Spleen (tissue), 11 donors: ENCODE measurements around the gene PEPD. TPM values are rescaled to one million over a fixed set of nuclear protein-coding genes. Genes with fewer than 3 reads are reported as not detected.

ENCODE experiments used
- DNase-seq: peaks from one replicate; pipeline ENCODE4 v3.0.0-alpha.2; 2020
- H3K27ac ChIP-seq, 8 donors: fragments of 200-600 bp; sonication (generic) in 7 of 8; 1 replicate in 4 of 8; 2 replicates in 4 of 8; pipeline versions ENCODE4 v1.5.0 to v1.8.0; 2016 to 2021; ENCODE audit warnings: inconsistent platforms in 4 of 8, mild to moderate bottlenecking in 4 of 8, moderate library complexity in 1 of 8
- H3K27me3 ChIP-seq, 7 donors: fragments of 200-600 bp; sonication (generic) in 6 of 7; replicated peaks in 1 of 7; 1 replicate in 4 of 7; 2 replicates in 3 of 7; pipeline versions ENCODE4 v1.5.0 to v1.8.0; 2016 to 2021; ENCODE audit warnings: inconsistent platforms in 3 of 7, mild to moderate bottlenecking in 1 of 7
- H3K36me3 ChIP-seq, 6 donors: fragments of 200-600 bp; sonication (generic) in 5 of 6; 1 replicate in 4 of 6; 2 replicates in 2 of 6; pipeline versions ENCODE4 v1.5.0 to v1.8.0; 2016 to 2021; ENCODE audit warnings: inconsistent platforms in 2 of 6
- H3K4me1 ChIP-seq, 6 donors: fragments of 200-600 bp; sonication (generic) in 5 of 6; 1 replicate in 3 of 6; 2 replicates in 3 of 6; pipeline versions ENCODE4 v1.5.0 to v1.8.0; 2016 to 2021; ENCODE audit warnings: inconsistent platforms in 3 of 6
- H3K4me3 ChIP-seq, 8 donors: fragments of 200-600 bp; sonication (generic) in 7 of 8; 1 replicate in 4 of 8; 2 replicates in 4 of 8; pipeline versions ENCODE4 v1.5.0 to v1.8.0; 2016 to 2021; ENCODE audit warnings: inconsistent platforms in 4 of 8, mild to moderate bottlenecking in 4 of 8, moderate library complexity in 2 of 8
- H3K9me3 ChIP-seq, 8 donors: fragments of 200-600 bp; sonication (generic) in 7 of 8; 1 replicate in 4 of 8; 2 replicates in 4 of 8; pipeline versions ENCODE4 v1.5.0 to v1.8.0; 2016 to 2021; ENCODE audit warnings: inconsistent platforms in 4 of 8
- CTCF ChIP-seq, 11 experiments: fragments of 200-600 bp in 7 of 11; fragments of 450-650 bp in 4 of 11; sonication (generic) in 4 of 11; IDR thresholded peaks in 8 of 11; conservative IDR thresholded peaks in 3 of 11; 1 replicate in 7 of 11; 2 replicates in 4 of 11; pipeline versions ENCODE4 v1.4.0 to v1.8.0; 2016 to 2021; ENCODE audit warnings: antibody characterized with exemption in 11 of 11, inconsistent platforms in 4 of 11, mild to moderate bottlenecking in 1 of 11
- POLR2A ChIP-seq, 3 donors: fragments of 450-650 bp; IDR thresholded peaks; one replicate each; pipeline ENCODE4 v1.5.1; 2017; ENCODE audit warnings: antibody characterized with exemption in 3 of 3, mild to moderate bottlenecking in 1 of 3
- POLR2AphosphoS5 ChIP-seq, 3 donors: sonication (generic); formaldehyde crosslinking; IDR thresholded peaks; one replicate each; pipeline ENCODE4 v1.5.1; 2017; ENCODE audit warnings: antibody characterized with exemption in 3 of 3
- WGBS, 5 donors: extraction: QIAGEN DNeasy Blood & Tissue Kit in 3 of 5; methylation state at CpG; one replicate each; pipeline versions ENCODE4 v1.1.5 to v1.1.7; 2013 to 2018; 5-methylcytosine and 5-hydroxymethylcytosine counted together
- intact Hi-C: fragments of 100-400 bp; cut with DNase I; formaldehyde crosslinking; loops from one replicate; pipeline ENCODE4 v1.15.0; 2023; ENCODE audit warnings: low total_unique reads
- polyA plus RNA-seq, 3 donors: library from polyadenylated mRNA; stranded (reverse); fragments of 200-250 nt; gene quantifications; one replicate each; pipeline ENCODE4 v1.2.1, GENCODE V29; 2013
- total RNA-seq, 7 donors: library from RNA; depleted of rRNA in 3 of 7; stranded (reverse); fragments of >200 nt in 3 of 7; fragmentation: NEBNext Ultra II Directional in 4 of 7; extraction: Animal tissue kit (Norgen Biotek cat#: 25700) in 4 of 7; gene quantifications; one replicate each; pipeline versions ENCODE4 v1.1.0 to v1.2.1, GENCODE V29; 2016 to 2021
- donor health status: healthy with polysubstance abuse.
- donor health status: DM: no; HTN: no; CAD: no; lungs with moderate emphysema.
- donor health status: DM: no; HTN: no; CAD: no.
- donor health status: Bipolar disorder and iron deficiency.
- donor health status: healthy.
- donor health status: DM: no; HTN: no; CAD: no.
- donor health status: DM: yes; HTN: yes; CAD: no.

PEPD gene
- total and polyA plus RNA-seq, 10 donors = 38.4 to 98.3 (median 69.8) TPM

GRCh38 chr19:33374236-33374714, 147.3 kb downstream of the PEPD start:
- Histone ChIP-seq H3K4me3 (peak overlapping the region; percentile 62 to 84 (median 76)), H3K4me1 (peaks cover 18 to 60% (median 38%) of the 10 kb centered on the region in 6 donors), H3K27me3 (no peaks in the 10 kb centered on the region), H3K27ac (peak overlapping the region; percentile 94 to 99 (median 98)), H3K36me3 (peaks cover 0 to 9% (median 4%) of the 10 kb centered on the region in 6 donors), H3K9me3 (no peaks in the 10 kb centered on the region)
- intact Hi-C loops = no loop called here
- DNase-seq = no peak
- peak in 3 of 11 experiments; percentile 1 to 43 (median 14) for TF ChIP-seq CTCF (IDR thresholded peaks at IDR 0.05 in 8 of 11, conservative IDR thresholded peaks at IDR 0.05 in 3 of 11)
- TF ChIP-seq POLR2A (IDR thresholded peaks at IDR 0.05) = no peak
- TF ChIP-seq POLR2AphosphoS5 (IDR thresholded peaks at IDR 0.05) = no peak
- 1 to 3% (median 2%) methylated on average over 22 of the region's 22 CpGs for WGBS, 5 donors

- intact Hi-C loops = no loop called here
- Histone ChIP-seq H3K4me1 (peaks cover 18 to 59% (median 38%) of the 10 kb centered on the region in 6 donors), H3K36me3 (peaks cover 0 to 2% (median 0%) of the 10 kb centered on the region in 6 donors), H3K9me3 (no peaks in the 10 kb centered on the region), H3K4me3 (peak within 1 kb of the TSS; percentile 62 to 84 (median 76)), H3K27ac (peak within 1 kb of the TSS; percentile 94 to 99 (median 98)), H3K27me3 (no peaks in the 10 kb centered on the region)
- TF ChIP-seq CTCF (IDR thresholded peaks at IDR 0.05 in 8 of 11, conservative IDR thresholded peaks at IDR 0.05 in 3 of 11) (peak in 2 of 11 experiments; percentile 22 to 29), POLR2A (IDR thresholded peaks at IDR 0.05) (peak in 2 of 3 donors; percentile 53 to 61), POLR2AphosphoS5 (IDR thresholded peaks at IDR 0.05) (peak; percentile 85 to 89 (median 86))
- peak; percentile 98 for DNase-seq
- 0 to 1% (median 0%) methylated on average over 12 to 118 of the region's 118 CpGs for WGBS, 5 donors
Observed at GRCh38 chr19:33373453-33374235, 147.9 kb downstream of the PEPD start, which contains the start of gene CEBPG. Gene CEBPG, plus strand, starts transcription at chr19:33373709. Its CDS starts 5,531 bp downstream, at chr19:33379240.

GRCh38 chr19:33370783-33371182, 150.8 kb downstream of the PEPD start:
- Histone ChIP-seq H3K4me1 (peaks cover 12 to 30% (median 20%) of the 10 kb centered on the region in 6 donors), H3K27me3 (no peaks in the 10 kb centered on the region), H3K27ac (no peak overlapping the region), H3K9me3 (no peaks in the 10 kb centered on the region), H3K36me3 (no peaks in the 10 kb centered on the region), H3K4me3 (no peak overlapping the region)
- no peak for TF ChIP-seq POLR2AphosphoS5 (IDR thresholded peaks at IDR 0.05)
- no peak for TF ChIP-seq POLR2A (IDR thresholded peaks at IDR 0.05)
- TF ChIP-seq CTCF (IDR thresholded peaks at IDR 0.05 in 8 of 11, conservative IDR thresholded peaks at IDR 0.05 in 3 of 11) = no peak
- intact Hi-C loops = no loop called here
- no peak for DNase-seq
- WGBS, 5 donors = 79 to 95% (median 87%) methylated on average over 4 of the region's 4 CpGs
